Neural cell (in vitro differentiated cells): ENCODE data around the gene FCRL6. TPM values are rescaled to one million over a fixed set of nuclear protein-coding genes. Genes with fewer than 3 reads are reported as not detected.

Experiments used
- H2AFZ ChIP-seq: fragments of 200-600, 300-800 bp; sonication (generic), shearing (Covaris generic); 2 replicates; pipeline ENCODE4 v1.6.0; 2014; ENCODE audit warnings: low read depth, mild to moderate bottlenecking, antibody characterized with exemption, low read length, moderate library complexity
- H3F3A ChIP-seq: fragments of 200-600 bp; shearing (Covaris generic); 2 replicates; pipeline ENCODE4 v1.6.1; 2016; ENCODE audit warnings: mild to moderate bottlenecking, moderate library complexity, mixed read lengths, antibody characterized with exemption, low read length; ENCODE audit not compliant: insufficient read depth, poor library complexity, severe bottlenecking
- H3K27ac ChIP-seq: fragments of 200-600, 300-800 bp; sonication (generic), shearing (Covaris generic); 2 replicates; pipeline ENCODE4 v1.5.1; 2014; ENCODE audit warnings: mild to moderate bottlenecking, low read length, moderate library complexity
- H3K27me3 ChIP-seq: fragments of 300-800, 200-600 bp; sonication (generic), shearing (Covaris generic); 2 replicates; pipeline ENCODE4 v1.6.0; 2014; ENCODE audit warnings: mild to moderate bottlenecking, low read depth, low read length, moderate library complexity; ENCODE audit not compliant: insufficient read depth
- H3K36me3 ChIP-seq: fragments of 300-800, 200-600 bp; sonication (generic), shearing (Covaris generic); 2 replicates; pipeline ENCODE4 v1.5.1; 2014; ENCODE audit warnings: mild to moderate bottlenecking, antibody characterized with exemption, low read length, moderate library complexity; ENCODE audit not compliant: insufficient read depth
- H3K4me2 ChIP-seq: fragments of 300-800, 200-600 bp; sonication (generic), shearing (Covaris generic); 2 replicates; pipeline ENCODE4 v1.6.0; 2014; ENCODE audit warnings: mild to moderate bottlenecking, low read length
- H3K4me3 ChIP-seq: fragments of 300-800, 200-600 bp; sonication (generic), shearing (Covaris generic); 2 replicates; pipeline ENCODE4 v1.5.1; 2014; ENCODE audit warnings: mild to moderate bottlenecking, low read length, moderate library complexity
- H3K79me2 ChIP-seq: fragments of 200-600 bp; shearing (Covaris generic); replicated peaks from 2 replicates; pipeline ENCODE4 v1.6.0; 2014; ENCODE audit warnings: mild to moderate bottlenecking, low read length, moderate library complexity; ENCODE audit not compliant: insufficient read depth
- H3K9ac ChIP-seq: fragments of 300-800, 200-600 bp; sonication (generic), shearing (Covaris generic); 2 replicates; pipeline ENCODE4 v1.6.1; 2016; ENCODE audit warnings: mild to moderate bottlenecking, low read length, mixed read lengths
- H3K9me2 ChIP-seq: fragments of 200-600 bp; shearing (Covaris generic); 2 replicates; pipeline ENCODE4 v1.6.1; 2016; ENCODE audit warnings: mild to moderate bottlenecking, low read length, mixed read lengths; ENCODE audit not compliant: insufficient read depth
- H3K9me3 ChIP-seq: fragments of 200-600, 300-800 bp; sonication (generic), shearing (Covaris generic); 2 replicates; pipeline ENCODE4 v1.6.1; 2016; ENCODE audit warnings: mild to moderate bottlenecking, mixed run types, low read length, moderate library complexity, mixed read lengths
- H4K20me1 ChIP-seq: fragments of 200-600 bp; shearing (Covaris generic); 2 replicates; pipeline ENCODE4 v1.6.1; 2016; ENCODE audit warnings: mild to moderate bottlenecking, mixed run types; ENCODE audit not compliant: insufficient read depth
- EP300 ChIP-seq: fragments of 450-650 bp; conservative IDR thresholded peaks from 2 replicates; pipeline ENCODE4 v1.6.1; 2014; ENCODE audit warnings: antibody characterized with exemption, mild to moderate bottlenecking, moderate library complexity; ENCODE audit not compliant: poor library complexity, severe bottlenecking
- EZH2 ChIP-seq: fragments of 200-600, 300-800 bp; shearing (Covaris generic), sonication (generic); IDR thresholded peaks from 2 replicates; pipeline ENCODE4 v1.6.1; 2014; ENCODE audit warnings: antibody characterized with exemption, low read length, borderline replicate concordance, mild to moderate bottlenecking; ENCODE audit not compliant: insufficient read depth, poor library complexity, severe bottlenecking
- MXI1 ChIP-seq: fragments of 450-650 bp; conservative IDR thresholded peaks from 2 replicates; pipeline ENCODE4 v1.6.1; 2014; ENCODE audit warnings: antibody characterized with exemption, mild to moderate bottlenecking; ENCODE audit not compliant: poor library complexity, severe bottlenecking
- POLR2AphosphoS5 ChIP-seq: IDR thresholded peaks from 2 replicates; pipeline ENCODE4 v1.6.1; 2012
- RAD21 ChIP-seq: fragments of 450-650 bp; conservative IDR thresholded peaks from 2 replicates; pipeline ENCODE4 v1.6.1; 2014; ENCODE audit warnings: antibody characterized with exemption, mild to moderate bottlenecking, moderate library complexity
- SMC3 ChIP-seq: fragments of 450-650 bp; conservative IDR thresholded peaks from 2 replicates; pipeline ENCODE4 v1.6.1; 2014; ENCODE audit warnings: antibody characterized with exemption, mild to moderate bottlenecking, moderate library complexity; ENCODE audit not compliant: poor library complexity
- TAF1 ChIP-seq: IDR thresholded peaks from 2 replicates; pipeline ENCODE4 v1.6.1; 2012; ENCODE audit warnings: low read depth
- polyA plus RNA-seq: library from polyadenylated mRNA; depleted of rRNA; stranded (reverse); fragments of >200 nt; gene quantifications from 2 replicates; pipeline ENCODE4 v1.2.3, GENCODE V29; 2014
- TF ChIP-seq, protein P1 (sequence below): IDR thresholded peaks from 2 replicates; pipeline ENCODE4 v1.6.1; 2012; ENCODE audit warnings: borderline replicate concordance
- TF ChIP-seq, protein P2 (sequence below): fragments of 450-650 bp; IDR thresholded peaks from 2 replicates; pipeline ENCODE4 v1.5.1; 2014; ENCODE audit warnings: antibody characterized with exemption, mild to moderate bottlenecking, moderate library complexity; ENCODE audit not compliant: poor library complexity, severe bottlenecking

FCRL6 gene
- polyA plus RNA-seq, 1 donor from 2014 or later, result not detected

DNA sequence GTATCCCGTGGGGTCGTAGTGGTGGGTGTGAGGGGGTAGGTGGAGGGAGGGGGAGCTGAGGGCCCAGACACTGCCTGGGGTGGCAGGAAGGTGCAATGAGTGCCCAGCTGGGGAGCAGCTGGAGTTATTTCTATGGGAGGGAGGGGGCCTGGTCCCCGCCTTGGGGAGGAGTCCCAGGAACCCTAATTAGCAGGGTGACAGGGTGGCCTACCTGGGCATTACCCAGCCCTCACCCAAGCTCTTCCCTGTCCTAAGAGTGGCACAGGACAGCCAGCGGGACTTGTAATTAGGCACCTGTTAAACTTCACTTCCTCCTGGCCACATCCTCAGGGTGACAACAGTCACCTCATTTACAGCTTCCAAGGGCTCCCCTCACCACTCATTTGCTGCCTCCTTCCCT lies 60.4 kb downstream of the FCRL6 start, which contains the start of gene VSIG8:
TSS of gene VSIG8 (minus strand) at position 101 of the 400 bp plus-strand sequence. CDS start 136 bp downstream, outside the sequence.
- TF ChIP-seq RAD21 (no peak), POLR2AphosphoS5 (no peak), MXI1 (no peak), EZH2 (no peak), EP300 (no peak), TAF1 (no peak), SMC3 (no peak)
- TF ChIP-seq, protein P1, sequence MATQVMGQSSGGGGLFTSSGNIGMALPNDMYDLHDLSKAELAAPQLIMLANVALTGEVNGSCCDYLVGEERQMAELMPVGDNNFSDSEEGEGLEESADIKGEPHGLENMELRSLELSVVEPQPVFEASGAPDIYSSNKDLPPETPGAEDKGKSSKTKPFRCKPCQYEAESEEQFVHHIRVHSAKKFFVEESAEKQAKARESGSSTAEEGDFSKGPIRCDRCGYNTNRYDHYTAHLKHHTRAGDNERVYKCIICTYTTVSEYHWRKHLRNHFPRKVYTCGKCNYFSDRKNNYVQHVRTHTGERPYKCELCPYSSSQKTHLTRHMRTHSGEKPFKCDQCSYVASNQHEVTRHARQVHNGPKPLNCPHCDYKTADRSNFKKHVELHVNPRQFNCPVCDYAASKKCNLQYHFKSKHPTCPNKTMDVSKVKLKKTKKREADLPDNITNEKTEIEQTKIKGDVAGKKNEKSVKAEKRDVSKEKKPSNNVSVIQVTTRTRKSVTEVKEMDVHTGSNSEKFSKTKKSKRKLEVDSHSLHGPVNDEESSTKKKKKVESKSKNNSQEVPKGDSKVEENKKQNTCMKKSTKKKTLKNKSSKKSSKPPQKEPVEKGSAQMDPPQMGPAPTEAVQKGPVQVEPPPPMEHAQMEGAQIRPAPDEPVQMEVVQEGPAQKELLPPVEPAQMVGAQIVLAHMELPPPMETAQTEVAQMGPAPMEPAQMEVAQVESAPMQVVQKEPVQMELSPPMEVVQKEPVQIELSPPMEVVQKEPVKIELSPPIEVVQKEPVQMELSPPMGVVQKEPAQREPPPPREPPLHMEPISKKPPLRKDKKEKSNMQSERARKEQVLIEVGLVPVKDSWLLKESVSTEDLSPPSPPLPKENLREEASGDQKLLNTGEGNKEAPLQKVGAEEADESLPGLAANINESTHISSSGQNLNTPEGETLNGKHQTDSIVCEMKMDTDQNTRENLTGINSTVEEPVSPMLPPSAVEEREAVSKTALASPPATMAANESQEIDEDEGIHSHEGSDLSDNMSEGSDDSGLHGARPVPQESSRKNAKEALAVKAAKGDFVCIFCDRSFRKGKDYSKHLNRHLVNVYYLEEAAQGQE, result no peak
- TF ChIP-seq, protein P2, sequence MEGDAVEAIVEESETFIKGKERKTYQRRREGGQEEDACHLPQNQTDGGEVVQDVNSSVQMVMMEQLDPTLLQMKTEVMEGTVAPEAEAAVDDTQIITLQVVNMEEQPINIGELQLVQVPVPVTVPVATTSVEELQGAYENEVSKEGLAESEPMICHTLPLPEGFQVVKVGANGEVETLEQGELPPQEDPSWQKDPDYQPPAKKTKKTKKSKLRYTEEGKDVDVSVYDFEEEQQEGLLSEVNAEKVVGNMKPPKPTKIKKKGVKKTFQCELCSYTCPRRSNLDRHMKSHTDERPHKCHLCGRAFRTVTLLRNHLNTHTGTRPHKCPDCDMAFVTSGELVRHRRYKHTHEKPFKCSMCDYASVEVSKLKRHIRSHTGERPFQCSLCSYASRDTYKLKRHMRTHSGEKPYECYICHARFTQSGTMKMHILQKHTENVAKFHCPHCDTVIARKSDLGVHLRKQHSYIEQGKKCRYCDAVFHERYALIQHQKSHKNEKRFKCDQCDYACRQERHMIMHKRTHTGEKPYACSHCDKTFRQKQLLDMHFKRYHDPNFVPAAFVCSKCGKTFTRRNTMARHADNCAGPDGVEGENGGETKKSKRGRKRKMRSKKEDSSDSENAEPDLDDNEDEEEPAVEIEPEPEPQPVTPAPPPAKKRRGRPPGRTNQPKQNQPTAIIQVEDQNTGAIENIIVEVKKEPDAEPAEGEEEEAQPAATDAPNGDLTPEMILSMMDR, result no peak
- H4K20me1 ChIP-seq, result no peaks in the 10 kb centered on the region
- no peaks in the 10 kb centered on the region for H3K9me2 ChIP-seq
- H3K36me3 ChIP-seq, result no peaks in the 10 kb centered on the region
- H3K27ac ChIP-seq, result no peak within 1 kb of the TSS
- H3K4me2 ChIP-seq, result no peak within 1 kb of the TSS
- no peak within 1 kb of the TSS for H2AFZ ChIP-seq
- no peak within 1 kb of the TSS for H3K4me3 ChIP-seq
- no peak within 1 kb of the TSS for H3K9ac ChIP-seq
- H3K9me3 ChIP-seq, result no peaks in the 10 kb centered on the region
- H3F3A ChIP-seq, result no peaks in the 10 kb centered on the region
- no peaks in the 10 kb centered on the region for H3K79me2 ChIP-seq
- peaks cover 8% of the 10 kb centered on the region for H3K27me3 ChIP-seq

DNA sequence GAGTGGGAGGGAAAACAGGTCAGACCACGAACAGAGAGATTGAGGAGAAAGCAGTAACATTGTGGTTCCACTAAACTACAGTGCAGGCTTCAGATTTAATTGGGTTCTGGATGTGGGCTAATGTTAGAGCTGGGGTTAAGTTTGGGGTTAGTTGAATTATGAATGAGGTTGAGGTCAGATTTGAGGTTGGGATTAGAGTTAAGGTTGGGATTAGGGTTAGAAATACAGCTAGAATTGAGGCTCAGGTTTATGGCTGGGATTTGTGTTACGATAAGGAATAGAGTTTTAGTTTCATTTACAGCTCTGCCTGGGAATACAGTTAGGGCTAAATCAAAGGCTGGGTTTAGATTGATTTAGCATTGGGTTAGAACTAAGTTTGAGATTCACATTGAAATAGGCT lies 62.1 kb downstream of the FCRL6 start:
- H3F3A ChIP-seq, result no peaks in the 10 kb centered on the region
- H3K27ac ChIP-seq, result no peak overlapping the region
- H2AFZ ChIP-seq, result no peak overlapping the region
- H3K36me3 ChIP-seq, result no peaks in the 10 kb centered on the region
- no peak overlapping the region for H3K9ac ChIP-seq
- TF ChIP-seq SMC3, result no peak
- TF ChIP-seq TAF1, result no peak
- TF ChIP-seq, protein P2, result no peak
- TF ChIP-seq EZH2, result no peak
- no peak for TF ChIP-seq RAD21
- TF ChIP-seq, protein P1, result no peak
- no peak for TF ChIP-seq MXI1
- TF ChIP-seq POLR2AphosphoS5, result no peak
- TF ChIP-seq EP300, result no peak
- H3K79me2 ChIP-seq, result no peaks in the 10 kb centered on the region
- no peak overlapping the region for H3K4me2 ChIP-seq
- H3K9me2 ChIP-seq, result no peaks in the 10 kb centered on the region
- H3K9me3 ChIP-seq, result no peaks in the 10 kb centered on the region
- peaks cover 8% of the 10 kb centered on the region for H3K27me3 ChIP-seq
- H4K20me1 ChIP-seq, result no peaks in the 10 kb centered on the region
- no peak overlapping the region for H3K4me3 ChIP-seq
